NCI-H1417 (cell line): ENCODE results near the gene ARHGEF17.

Experiments
- DNase-seq, 3 experiments: peaks; one replicate each; lab custom pipeline; 2025; lab: John Stamatoyannopoulos, UW

ARHGEF17 gene

DNA sequence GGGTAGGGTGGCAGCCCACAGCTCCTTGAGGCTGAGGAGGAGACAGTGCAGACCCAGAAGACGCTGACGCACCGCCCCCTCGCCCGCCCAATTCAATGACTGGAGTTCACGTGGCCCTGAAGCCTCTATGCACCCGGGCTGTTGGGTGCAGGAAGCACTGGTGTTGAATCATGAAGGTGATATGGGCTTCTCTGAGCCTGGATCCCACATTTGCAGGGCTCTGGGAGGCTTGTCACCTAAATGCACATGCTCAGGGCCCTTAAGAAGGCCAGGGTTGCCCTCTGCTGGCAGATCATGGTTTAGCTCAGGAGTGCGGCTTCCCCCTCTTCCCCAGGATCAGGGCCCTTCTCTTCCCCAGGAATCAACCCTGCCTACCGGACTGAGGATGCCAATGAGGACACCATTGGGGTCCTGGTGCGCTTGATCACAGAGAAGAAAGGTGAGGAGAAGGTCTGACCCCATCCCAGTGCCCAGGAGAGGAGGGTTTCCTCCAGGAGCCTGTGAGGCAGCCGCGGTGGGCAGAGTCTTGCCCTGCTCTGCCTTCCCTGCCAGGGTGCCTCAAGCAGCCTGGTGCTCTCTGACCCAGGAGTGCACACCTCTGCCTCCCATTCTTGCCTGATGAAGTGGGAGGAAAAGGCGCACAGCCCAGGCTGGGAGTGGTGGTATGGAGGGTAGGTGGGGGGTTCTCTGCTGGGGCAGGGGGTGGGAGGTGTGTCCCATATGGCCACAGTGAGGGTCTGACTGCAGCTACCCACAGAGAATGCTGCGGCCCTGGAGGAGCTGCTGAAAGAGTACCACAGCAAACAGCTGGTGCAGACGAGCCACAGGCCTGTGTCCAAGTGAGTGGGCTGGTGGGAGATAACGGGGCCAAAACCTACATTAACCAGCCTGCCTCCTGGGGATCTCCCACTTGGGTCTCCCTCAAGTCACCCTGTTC, 85.7 kb downstream of the ARHGEF17 start:
- peak; percentile 35 to 80 (median 70) for DNase-seq

DNA sequence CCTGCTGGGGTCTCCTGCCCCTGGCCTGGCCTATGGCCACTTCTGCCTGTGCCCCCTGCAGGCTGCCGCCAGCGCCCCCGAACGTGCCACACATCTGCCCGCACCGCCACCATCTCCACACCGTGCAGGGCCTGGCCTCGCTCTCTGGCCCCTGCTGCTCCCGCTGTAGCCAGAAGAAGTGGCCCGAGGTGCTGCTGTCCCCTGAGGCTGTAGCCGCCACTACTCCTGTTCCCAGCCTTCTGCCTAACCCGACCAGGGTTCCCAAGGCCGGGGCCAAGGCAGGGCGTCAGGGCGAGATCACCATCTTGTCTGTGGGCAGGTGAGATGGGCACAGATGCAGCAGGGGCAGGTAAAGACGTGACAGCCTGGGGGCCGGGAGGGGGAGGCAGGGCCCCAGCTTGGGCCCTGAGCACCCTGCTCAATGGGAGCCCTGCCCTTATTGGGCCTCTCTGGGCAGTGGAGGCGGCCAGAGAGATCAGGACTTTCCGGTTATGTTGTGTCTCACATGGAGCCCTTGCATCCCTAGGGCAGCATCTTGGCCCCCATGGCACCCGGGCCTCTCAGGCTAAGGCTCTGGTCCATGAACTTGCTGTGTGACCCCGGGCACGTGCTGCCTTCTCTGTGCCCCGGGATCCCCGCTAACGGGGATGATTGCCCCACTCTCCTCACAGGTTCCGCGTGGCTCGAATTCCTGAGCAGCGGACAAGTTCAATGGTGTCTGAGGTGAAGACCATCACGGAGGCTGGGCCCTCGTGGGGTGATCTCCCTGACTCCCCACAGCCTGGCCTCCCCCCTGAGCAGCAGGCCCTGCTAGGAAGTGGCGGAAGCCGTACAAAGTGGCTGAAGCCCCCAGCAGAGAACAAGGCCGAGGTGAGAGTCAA, 86.6 kb downstream of the ARHGEF17 start:
- DNase-seq, result no peak

DNA sequence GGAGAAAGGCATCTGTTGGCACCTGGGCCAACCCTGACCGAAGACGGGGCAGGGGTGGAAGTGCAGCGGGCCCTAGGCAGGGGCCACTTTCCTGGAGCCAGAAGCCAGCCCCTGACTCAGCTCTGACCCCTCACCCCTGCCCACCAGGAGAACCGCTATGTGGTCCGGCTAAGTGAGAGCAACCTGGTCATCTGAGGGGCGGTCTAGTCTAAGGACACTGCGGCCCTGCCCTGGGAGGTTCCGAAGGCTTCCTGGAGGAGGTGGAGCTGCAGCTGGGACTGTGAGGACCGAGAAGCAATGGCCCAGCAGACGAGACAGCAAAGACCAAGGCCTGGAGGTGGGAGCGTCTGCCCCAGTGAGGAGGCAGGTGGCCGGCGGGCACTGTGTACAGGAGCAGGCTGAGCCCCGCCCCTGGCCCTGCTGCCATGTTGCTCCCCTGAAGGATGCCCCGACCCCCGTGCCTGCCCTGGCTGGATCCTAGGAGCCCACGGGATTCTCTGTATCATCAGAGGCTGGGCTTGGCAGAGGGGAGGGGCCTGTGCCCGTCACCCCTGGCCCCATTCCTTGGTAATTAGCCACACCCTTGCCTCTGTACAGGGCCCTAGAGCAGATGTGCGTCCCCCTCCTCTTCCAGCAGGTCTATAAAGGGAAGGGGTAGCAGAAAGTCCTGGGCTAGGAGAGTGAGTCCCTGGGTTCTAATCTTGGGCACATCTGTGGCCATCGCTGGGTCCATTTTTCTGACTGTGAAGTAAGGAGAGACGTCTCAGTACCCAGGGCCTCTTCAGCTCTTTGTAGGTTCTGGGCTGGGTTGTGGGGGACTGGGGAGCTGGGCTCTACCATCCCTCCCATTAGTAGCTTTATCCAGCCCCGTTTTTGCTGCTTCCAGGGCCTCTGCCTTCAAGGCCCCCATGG, 87.5 kb downstream of the ARHGEF17 start:
- no peak for DNase-seq

DNA sequence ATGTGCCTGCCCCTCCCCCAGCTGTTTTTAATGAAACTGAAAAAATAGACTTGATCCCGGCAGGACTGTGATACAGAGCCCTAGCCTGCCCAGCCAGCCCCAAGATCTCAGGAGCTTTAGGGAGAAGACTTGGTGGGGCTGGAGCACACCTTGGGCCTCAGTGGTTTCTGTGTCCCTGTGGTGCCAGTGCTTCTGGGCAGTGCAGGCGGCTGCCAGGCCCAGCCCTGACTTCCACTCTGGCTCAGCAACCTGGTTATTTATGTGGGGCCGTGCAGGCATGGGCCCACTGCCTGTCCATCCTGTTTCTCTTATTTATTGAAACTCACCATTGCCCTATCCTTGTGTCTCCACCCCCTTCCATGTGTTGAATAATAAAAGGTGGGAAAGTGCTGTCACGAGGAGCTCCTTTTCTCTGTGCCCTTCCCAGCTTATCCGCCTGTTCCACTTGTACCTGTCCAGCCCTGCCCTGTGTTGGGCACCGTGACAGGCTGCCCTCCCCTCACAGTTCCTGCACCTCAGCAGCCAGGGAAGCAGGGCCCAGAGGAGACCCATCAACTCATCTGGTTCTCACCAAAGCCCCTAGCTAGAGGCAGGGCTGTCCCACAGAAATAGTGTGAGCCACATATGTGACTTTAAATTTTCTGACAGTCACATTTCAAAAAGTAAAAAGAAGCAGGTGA, 88.3 kb downstream of the ARHGEF17 start:
- DNase-seq, result no peak

DNA sequence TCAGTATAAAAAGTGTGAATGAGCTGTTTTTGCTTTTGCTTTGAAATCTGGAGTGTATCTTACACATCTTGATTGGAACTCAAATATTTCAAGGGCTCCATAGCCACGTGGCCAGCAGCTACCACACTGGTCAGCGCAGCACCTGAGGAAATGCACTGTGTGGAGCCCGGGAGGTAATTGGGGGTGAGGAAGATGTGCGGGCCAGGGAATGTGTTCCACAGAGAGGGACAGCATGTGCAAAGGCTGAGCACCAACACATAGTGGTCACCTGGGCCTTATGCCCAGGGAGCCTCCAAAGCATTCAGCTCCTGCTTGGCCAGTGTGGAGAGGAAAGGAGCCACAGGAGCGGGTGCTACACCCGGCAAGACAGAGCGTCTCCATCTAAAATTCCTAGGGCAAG, 88.9 kb downstream of the ARHGEF17 start:
- no peak for DNase-seq

DNA sequence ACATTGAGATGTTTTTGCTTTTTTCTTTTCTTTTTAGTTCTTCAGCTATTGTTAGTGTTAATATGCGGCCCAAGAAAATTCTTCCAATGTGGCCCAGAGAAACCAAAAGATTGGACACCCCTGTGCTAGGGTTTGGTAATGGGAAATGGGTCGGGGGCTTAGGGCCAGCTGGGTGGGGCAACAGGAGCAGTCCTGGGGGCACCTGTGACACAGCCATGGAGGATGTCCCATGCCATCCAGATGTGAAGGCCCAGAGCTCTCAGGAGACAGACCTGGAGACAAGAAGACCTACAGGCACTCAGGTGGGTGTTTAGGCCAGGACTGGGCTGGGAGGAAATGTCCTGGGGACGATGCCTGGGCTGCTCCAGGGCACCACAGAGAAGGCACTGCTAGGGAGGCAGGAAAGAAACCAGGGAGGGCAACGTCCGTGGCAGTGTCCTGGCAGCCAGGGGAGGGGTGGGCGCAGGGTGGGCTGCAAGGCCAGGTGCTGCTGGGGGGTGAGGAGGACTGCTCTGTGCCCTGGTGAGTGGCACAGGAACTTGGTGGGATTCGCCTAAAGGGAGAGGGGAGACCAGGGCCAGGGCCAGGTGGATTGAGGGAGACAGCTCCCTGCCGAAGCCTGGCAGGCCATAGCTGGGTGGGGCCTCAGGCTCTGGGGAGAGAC, 89.5 kb downstream of the ARHGEF17 start:
- no peak for DNase-seq

DNA sequence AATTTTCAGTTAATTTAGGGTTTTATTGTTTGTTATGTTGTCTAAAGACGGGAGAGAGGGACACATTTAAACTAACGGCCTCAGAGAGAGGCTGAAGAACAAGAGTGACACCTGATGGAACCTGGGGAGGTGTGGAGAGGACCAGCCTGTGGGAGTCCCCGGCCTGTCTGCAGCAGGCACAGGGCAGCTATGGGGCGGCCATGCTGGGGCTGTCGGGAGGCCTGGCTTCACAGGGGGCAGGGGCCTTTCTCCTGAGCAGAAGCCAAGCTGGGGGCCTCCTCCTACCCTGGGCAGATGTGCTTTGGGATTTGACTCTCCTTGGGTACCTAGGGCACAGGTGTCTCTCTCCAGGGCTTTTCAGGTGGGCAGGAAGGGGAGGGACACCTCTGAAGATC, 90.1 kb downstream of the ARHGEF17 start:
- no peak for DNase-seq

DNA sequence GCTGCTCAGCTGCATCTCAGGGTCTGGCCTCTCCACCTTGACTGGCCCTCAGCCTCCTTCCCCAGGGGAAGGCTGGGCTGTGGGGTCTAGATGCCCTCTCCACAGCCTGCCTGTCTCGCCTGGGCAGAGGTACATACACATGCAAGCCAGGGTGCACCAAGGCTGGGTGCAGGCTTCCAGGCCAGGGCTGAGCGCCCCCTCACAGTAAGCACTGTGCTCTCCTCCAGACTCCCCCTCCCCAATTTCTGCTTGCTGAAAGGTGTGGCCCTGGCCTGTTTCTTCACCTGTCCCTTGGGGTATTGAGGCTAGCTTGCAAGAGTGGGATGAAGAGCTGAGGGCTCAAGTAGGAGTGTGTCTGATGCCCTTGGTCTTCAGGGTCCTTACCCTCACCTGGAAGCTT, 90.6 kb downstream of the ARHGEF17 start:
- no peak for DNase-seq

DNA sequence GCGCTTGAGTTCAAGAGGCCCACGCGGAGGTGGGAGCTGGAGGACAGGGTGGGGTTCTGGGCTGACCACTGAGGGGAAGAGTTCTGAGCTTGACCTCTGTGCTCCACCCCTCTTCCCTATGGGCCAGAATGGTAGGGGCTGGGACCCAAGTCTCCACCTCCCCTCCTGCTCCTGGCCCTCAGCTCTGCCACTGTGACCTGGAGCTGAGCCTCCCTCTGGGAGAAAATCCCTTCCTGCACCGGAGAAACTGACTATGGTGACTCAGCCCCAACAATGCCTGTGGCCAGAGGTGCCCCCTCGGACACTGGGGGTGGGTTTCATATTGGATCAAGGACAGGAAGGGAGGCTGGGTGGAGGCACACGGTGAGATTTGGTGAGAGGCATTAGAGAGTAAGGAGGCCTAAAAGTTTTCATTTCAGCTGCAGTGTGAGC, 91.1 kb downstream of the ARHGEF17 start:
- no peak for DNase-seq

DNA sequence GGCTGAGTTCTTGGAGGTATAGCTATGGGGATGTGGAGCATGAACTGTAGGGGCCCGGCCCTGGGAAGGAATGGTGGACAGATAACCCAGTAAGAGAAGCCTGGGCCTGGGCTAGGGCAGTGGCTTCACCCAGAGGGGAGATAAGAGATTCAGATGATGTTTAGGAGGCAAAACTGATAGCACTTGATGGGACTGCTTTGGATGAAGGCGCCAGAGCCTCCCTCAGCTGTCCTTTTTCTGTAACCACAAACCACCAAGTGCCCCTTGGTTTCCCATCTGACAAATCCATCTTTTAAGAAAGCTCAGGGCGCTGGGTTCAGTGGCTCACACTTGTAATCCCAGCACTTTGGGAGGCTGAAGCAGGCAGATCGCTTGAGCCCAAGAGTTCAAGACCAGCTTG, 91.6 kb downstream of the ARHGEF17 start:
- DNase-seq, result no peak

DNA sequence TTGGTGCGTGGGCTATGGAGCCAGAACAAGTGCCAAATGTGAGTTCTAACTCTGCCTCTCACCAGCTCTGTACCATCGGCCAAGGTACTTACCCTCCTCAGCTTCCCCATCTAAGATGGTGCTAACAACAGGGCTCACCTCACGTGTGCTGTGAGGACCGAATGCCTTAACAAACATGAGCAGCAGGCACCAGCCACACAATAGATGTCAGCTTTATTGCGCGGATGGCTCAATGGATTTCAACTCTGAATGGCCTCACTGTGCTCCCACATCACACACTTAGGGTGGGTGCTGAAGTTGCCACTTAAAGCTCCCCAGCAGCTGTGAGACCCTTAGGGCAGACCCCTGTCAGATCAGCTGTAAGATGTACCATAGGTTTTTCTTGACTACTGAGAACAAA, 92.2 kb downstream of the ARHGEF17 start:
- DNase-seq, result no peak

DNA sequence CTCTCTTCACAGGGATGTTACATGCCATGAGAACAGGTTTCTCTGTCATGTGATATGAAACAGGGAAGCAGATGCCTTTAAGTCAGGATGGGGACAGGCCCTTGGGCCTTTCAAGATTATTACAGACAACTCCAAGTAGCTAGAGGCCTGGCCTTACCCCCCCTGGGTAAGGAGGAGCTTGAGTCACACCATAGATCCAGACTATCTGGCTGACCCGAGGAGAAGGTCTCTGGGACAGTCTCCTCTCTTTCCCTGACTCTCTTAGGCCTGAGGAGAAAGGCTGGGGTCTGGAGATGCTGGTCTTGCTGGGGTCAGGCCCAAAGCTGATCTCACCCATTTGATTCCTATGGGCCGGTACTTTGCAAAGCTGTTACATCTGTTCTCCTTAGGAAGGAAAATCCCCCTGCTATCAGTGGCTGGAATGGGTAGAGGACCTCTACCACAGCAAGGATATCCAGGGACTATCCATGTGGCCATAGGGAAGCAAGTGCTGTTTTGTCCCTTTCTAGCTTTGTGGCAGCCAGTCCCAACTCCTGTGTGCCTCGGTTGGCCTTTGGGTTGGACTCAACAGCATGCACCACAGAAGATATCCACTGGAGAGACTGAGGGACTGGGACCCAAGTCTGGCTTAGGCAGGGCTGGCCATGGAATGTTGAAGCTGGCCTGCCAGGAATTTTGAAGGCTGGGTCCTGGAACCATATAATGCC, 93.3 kb downstream of the ARHGEF17 start:
- no peak for DNase-seq

DNA sequence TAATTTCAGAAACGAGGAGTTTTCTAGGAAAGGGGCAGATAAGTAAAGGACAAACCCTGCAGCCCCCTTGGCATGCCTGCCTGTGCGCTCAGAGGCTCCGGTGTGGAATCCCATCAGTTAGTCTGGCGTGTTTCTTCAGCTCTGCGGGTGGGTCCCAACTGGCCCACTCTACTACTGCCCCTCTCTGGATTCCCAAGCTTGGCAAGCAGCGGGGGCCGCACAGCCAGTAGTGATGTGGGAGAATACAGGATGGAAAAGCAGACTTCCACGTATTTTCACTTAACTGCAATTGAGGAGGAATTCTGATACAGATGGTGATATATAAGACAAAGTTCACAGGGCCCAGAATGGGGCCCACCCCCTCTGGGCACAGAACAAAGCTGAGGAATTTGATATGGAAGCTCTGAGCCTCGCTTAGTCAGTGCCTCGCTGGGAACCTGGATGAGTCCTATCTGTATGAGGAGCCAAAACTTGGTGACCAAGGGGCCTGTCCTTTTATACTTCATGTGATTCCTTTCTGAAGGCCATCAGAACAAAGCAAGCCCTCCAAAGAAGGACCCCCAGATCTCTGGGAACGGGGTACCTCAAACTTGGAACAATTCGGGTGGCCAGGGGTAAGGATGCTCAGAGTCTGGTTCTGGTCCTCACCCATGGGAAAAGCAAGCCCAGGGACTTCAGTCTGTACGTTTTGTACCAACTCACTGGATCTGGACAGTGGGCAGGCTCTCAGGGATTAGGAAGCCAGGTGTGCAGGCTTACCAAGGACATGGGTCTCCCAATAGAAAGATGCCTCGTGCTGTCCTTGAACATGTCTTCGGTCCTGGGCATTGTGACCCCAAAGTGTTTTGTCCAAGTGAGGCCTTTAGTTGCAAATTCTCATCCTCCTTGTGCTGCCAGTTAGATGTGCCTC, 94.1 kb downstream of the ARHGEF17 start:
- DNase-seq, result no peak

DNA sequence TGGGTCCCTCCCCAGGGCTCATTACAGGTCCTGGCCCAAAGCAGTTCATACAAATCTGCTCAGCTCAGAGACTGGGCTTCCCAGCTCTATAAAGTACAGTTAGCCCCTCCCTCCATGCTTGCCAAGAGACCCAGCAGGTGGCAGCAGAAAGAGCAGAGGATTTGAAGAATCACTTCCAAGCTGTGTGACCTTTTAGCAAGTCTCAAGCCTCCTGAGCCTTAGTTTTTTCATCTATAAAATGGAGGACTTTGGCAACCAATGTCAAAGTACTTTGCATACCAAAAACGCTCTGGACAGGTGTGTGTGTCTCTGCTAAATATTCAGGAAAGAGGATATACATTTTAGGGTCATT, 94.7 kb downstream of the ARHGEF17 start:
- DNase-seq, result peak in 1 of 3 experiments; percentile 28

DNA sequence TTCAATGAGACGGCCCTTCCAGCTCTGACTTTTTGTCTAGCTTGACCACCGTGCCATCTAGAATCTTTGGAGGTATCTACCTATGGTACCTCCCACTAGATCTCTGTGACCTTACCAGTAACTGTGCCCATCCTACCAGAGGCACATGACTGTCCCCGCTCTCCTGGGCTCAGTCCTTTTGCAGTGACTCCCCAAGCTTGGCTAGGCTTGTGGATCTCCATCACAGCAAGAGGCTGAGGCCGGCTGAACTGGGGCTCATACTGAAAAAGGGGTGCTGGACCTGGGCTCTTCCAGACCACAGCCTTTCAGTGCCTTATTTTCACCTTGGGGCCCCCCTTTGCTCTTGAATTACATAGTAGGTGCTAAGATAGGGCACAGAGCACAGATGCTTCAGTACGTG, 95.5 kb downstream of the ARHGEF17 start:
- DNase-seq, result no peak

DNA sequence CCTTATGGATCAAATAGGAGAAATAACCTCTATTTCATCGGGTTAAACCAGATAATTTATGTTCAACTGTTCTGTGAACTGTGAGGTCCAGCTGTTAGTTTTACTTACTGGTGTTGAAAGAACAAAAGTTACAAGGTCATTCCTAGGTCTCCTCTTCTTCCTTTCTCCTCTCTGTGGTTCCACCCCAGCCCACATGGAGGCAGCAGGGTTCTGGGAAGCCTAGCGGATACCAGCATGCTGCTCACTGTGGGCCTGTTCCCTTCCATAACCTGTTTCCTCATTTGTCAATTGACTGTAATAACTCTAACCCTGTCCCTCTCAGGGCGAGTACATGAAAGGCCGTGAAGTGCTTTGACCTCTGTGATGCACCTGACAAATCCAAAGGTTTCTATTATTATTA, 96.0 kb downstream of the ARHGEF17 start:
- DNase-seq, result peak in 2 of 3 experiments; percentile 50 to 77

DNA sequence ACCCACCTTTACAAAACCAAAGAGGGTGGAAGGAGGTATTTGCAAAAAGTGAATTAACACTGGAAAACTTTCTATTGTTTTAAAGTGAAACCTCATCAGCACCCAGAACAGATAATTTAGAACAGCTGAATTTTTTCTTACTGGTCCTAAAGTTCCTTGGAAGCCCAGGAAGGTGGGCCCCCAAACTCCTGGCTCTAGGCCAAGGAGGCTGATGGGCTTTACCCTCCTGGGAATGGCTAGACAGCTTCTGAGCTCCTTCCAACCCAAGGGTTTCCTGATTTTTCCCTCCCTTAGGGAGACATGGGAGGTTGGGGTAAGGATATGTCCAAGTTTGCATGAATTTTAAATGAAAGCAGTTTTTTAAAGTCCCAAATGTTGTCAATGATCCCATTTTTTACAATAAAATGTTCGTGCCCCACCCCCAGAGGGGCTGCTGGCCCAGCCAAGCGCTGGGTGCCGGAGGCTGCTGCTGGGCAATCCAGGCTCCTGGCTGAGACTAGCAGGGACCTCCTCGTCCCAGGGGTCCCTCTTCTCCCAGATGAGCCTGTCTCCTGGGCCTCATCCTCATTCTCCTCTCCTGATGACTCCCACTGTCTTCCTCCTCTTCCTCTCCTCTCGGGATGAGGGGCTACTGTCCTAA, 96.5 kb downstream of the ARHGEF17 start:
- no peak for DNase-seq

DNA sequence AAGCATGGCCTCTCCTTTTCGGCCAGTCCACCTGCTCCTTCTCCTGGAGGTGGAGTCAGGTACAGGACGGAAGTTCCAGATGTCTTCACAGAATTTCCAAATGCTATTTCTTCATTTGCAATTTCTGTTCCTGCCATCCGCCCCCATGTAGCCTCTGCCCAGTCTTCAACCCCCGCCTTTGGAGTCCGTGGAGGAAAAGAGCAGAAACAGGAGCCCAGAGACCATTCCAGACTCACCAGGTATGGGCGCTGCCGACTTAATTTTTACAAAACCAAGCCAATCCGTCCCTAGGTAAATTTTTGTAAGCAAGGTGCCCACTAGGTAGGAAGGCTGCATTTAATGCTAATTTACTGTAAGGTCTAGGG, 97.1 kb downstream of the ARHGEF17 start:
- no peak for DNase-seq

DNA sequence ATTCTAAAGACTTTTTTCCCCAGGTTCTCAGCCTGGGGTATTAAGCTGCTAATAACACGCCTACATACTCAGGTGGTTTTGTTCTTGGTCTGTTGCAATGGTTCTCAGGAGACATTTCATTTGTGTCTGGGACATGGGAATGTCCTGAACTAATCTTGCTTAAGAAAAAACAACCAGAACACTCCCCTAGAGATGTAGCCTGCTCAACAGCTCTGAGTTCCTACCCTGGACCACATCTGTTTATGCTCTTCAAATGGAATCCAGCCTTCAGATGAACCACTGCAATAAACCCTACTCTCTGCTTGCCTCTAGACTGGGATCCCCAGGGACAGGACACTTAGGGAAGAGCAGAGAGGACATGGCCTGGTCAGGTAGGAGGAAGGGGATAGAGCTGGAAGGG, 98.1 kb downstream of the ARHGEF17 start:
- no peak for DNase-seq
